HG03342 (cell line): ENCODE results near the gene ZNF723.
"Not testable (repeated sequence)": the region's sequence is repeated elsewhere in the genome, so short reads cannot be mapped to it uniquely, and the experiment has no call there.

ENCODE experiments used
- ATAC-seq: cut with Tn5 transposase; IDR thresholded peaks from one replicate; pipeline ENCODE4 v1.9.1; 2021; ENCODE audit warnings: mild to moderate bottlenecking, moderate library complexity; ENCODE audit not compliant: unreplicated experiment

ZNF723 gene

GRCh38 chr19:22832031-22832762 is at the start of gene ZNF723:
Gene ZNF723, plus strand, starts transcription at chr19:22832291. Its CDS starts 89 bp downstream, at chr19:22832380.
- ATAC-seq: no peak

- no peak for ATAC-seq
Measured at GRCh38 chr19:22783651-22784410, 48.3 kb upstream of the ZNF723 start, which contains the start of gene ZNF99. Gene ZNF99, minus strand, starts transcription at chr19:22784151. Its CDS starts 135 bp downstream, at chr19:22784016.

GRCh38 chr19:22792863-22793262 is 39.2 kb upstream of the ZNF723 start:
- not testable (repeated sequence) for ATAC-seq

DNA sequence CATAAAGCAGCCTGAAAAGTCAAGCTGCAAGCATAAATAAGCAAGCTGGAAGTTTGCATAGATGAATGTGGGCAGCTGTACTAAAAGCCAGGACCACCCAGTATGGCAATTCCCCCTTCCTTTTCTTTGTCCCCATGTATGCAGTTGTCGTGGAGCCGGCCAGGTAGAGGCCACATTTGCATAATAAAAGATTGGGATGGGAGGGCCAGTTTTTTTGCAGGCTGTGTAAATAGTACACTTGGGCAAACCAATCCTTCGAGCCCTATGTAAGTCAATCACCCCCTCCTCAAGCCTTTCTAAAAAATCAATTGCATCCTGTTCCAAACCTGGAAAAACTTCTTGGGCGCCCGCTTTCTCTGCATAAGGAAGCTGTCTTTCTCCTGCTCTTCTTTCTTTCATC is 35.1 kb upstream of the ZNF723 start:
- no peak for ATAC-seq

DNA sequence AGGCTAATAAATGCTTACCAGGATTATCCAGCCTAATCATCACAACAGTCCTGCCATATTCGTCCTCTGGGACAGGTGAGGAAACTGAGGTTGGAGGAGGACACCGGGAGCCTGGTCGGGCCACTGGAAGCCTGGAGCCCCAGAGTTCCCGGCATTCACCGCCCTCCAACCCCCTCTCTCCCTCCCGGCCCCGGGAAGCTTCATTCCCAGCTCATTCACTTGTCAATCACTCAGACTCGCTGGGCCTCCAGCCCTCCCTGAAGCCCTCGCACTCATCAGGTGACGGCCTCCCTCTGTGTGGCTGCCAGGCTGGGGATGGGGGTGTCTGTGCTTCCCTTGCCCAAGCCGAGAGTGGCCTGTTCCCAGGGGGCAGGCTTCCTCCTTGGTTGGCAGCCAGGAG is 25.7 kb upstream of the ZNF723 start:
- no peak for ATAC-seq

DNA sequence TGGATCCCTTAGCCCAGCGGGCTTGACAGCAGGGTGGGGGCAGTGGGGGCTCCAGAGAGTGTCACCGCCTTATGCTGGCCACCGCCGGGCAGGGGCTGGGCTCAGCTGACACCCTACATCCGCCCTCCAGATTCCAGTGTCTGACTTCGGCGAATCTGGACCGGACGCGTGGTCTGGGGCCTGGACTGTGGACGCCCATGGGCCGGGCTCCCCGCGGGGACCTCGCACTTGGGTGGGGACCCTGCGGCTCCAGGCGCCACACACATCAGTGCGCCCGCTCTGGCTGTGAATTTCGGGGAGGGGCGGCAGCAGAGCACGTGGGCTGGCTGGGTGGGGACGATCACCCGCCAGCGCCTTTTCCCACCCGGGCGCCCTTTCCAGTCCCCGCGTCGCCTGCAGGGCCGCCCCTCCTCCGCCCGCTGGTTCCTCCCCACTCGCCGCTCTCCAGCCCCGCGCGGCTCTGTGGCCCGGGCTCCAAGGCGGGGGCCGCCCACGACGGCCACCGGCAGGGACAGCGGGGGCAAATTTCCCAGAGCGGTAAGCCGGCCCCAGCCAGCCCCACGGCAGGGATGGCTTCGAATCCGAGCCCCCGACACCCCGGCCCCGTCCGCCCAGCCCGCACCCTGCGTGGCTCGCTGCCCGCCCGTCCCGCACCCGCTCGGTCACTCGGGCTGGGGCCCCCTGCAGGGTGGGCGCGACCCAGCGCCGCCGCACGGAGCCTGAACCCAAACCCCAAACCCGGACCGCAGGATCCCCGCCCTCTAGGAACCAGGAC is 24.8 kb upstream of the ZNF723 start:
- ATAC-seq: no peak

- ATAC-seq: no peak
Measured at GRCh38 chr19:22814124-22814523, 18.0 kb upstream of the ZNF723 start.

- no peak for ATAC-seq
Measured at GRCh38 chr19:22831211-22831610, 880 bp upstream of the ZNF723 start.

DNA sequence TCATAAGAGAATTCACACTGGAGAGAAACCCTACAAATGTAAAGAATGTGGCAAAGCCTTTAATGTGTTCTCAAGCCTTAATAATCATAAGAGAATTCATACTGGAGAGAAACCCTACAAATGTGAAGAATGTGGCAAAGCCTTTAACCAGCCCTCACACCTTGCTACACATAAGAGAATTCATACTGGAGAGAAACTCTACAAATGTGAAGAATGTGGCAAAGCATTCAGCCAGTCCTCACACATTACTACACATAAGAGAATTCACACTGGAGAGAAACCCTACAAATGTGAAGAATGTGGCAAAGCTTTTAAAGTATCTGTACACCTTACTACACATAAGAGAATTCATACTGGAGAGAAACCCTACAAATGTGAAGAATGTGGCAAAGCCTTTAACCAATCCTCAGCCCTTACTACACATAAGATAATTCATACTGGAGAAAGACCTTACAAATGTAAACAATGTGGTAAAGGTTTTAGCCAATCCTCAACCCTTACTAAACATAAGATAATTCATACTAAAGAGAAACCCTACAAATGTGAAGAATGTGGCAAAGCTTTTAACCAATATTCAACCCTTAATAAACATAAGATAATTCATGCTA is 25.7 kb downstream of the ZNF723 start:
- ATAC-seq: not testable (repeated sequence)

- no peak for ATAC-seq
Measured at GRCh38 chr19:22882797-22883196, 50.7 kb downstream of the ZNF723 start.

GRCh38 chr19:22893855-22894270 is 61.8 kb downstream of the ZNF723 start:
- ATAC-seq: no peak

DNA sequence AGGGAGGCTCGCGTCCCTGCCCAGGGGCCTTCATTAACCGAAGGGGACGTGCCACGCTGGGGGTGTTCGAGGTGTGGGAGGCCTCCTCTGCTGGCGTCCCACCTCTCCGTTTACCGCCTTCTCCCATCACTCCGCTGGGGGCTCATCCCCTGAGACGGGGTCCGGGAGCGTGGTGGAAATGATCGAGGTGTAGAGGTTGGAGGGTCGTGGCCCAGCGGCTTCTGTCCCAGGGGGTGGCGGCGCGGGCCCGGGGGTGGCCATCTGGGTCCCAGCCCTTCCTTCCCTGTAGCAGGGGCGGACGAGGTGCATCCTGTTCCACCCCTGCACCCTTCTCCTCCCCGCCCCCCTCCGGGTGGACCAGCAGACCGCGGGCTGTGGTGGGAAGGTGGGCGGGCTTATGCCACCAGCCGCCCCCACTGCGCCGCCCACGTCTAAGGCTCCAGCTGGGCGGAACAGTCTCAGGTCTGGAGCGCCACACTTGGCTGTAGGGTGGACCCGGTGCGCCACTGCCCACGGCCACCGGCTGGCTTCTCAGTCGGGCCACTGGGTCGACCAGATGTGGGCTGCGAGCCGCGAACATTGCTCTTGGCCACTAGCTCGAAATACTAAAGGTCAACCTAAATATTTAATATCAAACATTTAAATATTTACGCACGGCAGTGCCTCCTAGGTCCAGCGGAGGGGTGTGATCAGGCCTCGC is 69.5 kb downstream of the ZNF723 start:
- no peak for ATAC-seq
